ENCODE data around the gene PCDHA6.
"Not testable (repeated sequence)": the region's sequence is repeated elsewhere in the genome, so short reads cannot be mapped to it uniquely, and the experiment has no call there.

DNA sequence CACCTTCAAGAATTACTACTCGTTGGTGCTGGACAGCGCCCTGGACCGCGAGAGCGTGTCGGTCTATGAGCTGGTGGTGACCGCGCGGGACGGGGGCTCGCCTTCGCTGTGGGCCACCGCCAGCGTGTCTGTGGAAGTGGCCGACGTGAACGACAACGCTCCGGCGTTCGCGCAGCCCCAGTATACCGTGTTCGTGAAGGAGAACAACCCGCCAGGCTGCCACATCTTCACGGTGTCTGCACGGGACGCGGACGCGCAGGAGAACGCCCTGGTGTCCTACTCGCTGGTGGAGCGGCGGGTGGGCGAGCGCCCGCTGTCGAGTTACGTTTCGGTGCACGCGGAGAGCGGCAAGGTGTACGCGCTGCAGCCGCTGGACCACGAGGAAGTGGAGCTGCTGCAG, 4.8 kb upstream of the PCDHA6 start:
- TF ChIP-seq, protein P1, sequence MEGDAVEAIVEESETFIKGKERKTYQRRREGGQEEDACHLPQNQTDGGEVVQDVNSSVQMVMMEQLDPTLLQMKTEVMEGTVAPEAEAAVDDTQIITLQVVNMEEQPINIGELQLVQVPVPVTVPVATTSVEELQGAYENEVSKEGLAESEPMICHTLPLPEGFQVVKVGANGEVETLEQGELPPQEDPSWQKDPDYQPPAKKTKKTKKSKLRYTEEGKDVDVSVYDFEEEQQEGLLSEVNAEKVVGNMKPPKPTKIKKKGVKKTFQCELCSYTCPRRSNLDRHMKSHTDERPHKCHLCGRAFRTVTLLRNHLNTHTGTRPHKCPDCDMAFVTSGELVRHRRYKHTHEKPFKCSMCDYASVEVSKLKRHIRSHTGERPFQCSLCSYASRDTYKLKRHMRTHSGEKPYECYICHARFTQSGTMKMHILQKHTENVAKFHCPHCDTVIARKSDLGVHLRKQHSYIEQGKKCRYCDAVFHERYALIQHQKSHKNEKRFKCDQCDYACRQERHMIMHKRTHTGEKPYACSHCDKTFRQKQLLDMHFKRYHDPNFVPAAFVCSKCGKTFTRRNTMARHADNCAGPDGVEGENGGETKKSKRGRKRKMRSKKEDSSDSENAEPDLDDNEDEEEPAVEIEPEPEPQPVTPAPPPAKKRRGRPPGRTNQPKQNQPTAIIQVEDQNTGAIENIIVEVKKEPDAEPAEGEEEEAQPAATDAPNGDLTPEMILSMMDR (conservative IDR thresholded peaks at IDR 0.05 in 1 of 2, IDR thresholded peaks at IDR 0.05 in 1 of 2; ENCODE audit: extremely low read depth in 1 of 2, insufficient read depth in 1 of 2, low read depth in 1 of 2, low read length in 2 of 2) = not testable (repeated sequence)
- TF ChIP-seq EZH2 (IDR thresholded peaks at IDR 0.05; ENCODE audit: borderline replicate concordance, low read length) = not testable (repeated sequence)

Measured in mammary epithelial cell (primary cell).